Peyer's patch (tissue), 4 donors: ENCODE measurements around the gene NECTIN3.

Experiments
- POLR2A ChIP-seq, 2 donors: fragments of 450-650 bp; IDR thresholded peaks; one replicate each; pipeline ENCODE4 v1.5.1; 2017; ENCODE audit warnings: antibody characterized with exemption in 2 of 2, mild to moderate bottlenecking in 2 of 2, moderate library complexity in 2 of 2
- TF ChIP-seq, protein P1 (sequence below), 6 experiments: fragments of 450-650 bp in 4 of 6; fragments of 200-600 bp in 2 of 6; sonication (generic) in 1 of 6; IDR thresholded peaks; one replicate each; pipeline ENCODE4 v1.5.1; 2017 to 2019; ENCODE audit warnings: antibody characterized with exemption in 6 of 6, mild to moderate bottlenecking in 3 of 6, moderate library complexity in 1 of 6

DNA sequence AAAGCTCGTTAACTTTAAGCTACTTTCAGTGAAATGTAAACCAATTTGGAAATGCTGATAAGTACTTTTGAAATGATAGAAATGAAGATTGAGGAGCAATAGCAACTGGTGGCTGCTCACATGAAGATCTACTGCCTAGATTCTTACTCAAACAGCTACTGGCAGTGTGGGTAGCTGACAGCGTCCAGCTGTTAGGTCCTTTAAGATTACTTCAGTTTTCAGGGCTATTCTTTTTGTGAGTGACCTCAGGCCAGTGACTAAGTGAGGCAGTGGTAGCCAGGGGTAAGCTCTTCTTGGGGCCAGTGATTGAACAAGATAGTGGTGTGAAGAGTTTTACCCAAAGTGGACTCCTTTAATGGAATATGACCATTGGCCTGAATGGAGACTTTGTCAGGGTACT, 41.3 kb downstream of the NECTIN3 start:
- TF ChIP-seq, protein P1, sequence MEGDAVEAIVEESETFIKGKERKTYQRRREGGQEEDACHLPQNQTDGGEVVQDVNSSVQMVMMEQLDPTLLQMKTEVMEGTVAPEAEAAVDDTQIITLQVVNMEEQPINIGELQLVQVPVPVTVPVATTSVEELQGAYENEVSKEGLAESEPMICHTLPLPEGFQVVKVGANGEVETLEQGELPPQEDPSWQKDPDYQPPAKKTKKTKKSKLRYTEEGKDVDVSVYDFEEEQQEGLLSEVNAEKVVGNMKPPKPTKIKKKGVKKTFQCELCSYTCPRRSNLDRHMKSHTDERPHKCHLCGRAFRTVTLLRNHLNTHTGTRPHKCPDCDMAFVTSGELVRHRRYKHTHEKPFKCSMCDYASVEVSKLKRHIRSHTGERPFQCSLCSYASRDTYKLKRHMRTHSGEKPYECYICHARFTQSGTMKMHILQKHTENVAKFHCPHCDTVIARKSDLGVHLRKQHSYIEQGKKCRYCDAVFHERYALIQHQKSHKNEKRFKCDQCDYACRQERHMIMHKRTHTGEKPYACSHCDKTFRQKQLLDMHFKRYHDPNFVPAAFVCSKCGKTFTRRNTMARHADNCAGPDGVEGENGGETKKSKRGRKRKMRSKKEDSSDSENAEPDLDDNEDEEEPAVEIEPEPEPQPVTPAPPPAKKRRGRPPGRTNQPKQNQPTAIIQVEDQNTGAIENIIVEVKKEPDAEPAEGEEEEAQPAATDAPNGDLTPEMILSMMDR (IDR thresholded peaks at IDR 0.05) = no peak
- TF ChIP-seq POLR2A (IDR thresholded peaks at IDR 0.05) = no peak
